ENCODE data around the gene PSEN1.
"Not testable (repeated sequence)": the region's sequence is repeated elsewhere in the genome, so short reads cannot be mapped to it uniquely, and the experiment has no call there.

The PSEN1 gene

GRCh38 chr14:73167727-73168126 lies 31.4 kb downstream of the PSEN1 start:
- DNase-seq (ENCODE audit: low read depth), result no peak

GRCh38 chr14:73168274-73168673 lies 32.0 kb downstream of the PSEN1 start:
- DNase-seq (ENCODE audit: low read depth), result no peak

GRCh38 chr14:73168691-73169090 lies 32.4 kb downstream of the PSEN1 start:
- DNase-seq (ENCODE audit: low read depth), result no peak

- not testable (repeated sequence) for DNase-seq (ENCODE audit: low read depth)
Measured at GRCh38 chr14:73169855-73170254, 33.5 kb downstream of the PSEN1 start.

- DNase-seq (ENCODE audit: low read depth), result no peak
Measured at GRCh38 chr14:73170686-73171085, 34.4 kb downstream of the PSEN1 start.

GRCh38 chr14:73172500-73172899 lies 36.2 kb downstream of the PSEN1 start:
- no peak for DNase-seq (ENCODE audit: low read depth)

- DNase-seq (ENCODE audit: low read depth), result no peak
Measured at GRCh38 chr14:73173092-73173735, 36.9 kb downstream of the PSEN1 start.

GRCh38 chr14:73176685-73177084 lies 40.4 kb downstream of the PSEN1 start:
- no peak for DNase-seq (ENCODE audit: low read depth)

- DNase-seq (ENCODE audit: low read depth), result no peak
Measured at GRCh38 chr14:73180385-73180805, 44.1 kb downstream of the PSEN1 start.

GRCh38 chr14:73180969-73181368 lies 44.7 kb downstream of the PSEN1 start:
- DNase-seq (ENCODE audit: low read depth), result not testable (repeated sequence)

GRCh38 chr14:73188501-73188911 lies 52.2 kb downstream of the PSEN1 start:
- no peak for DNase-seq (ENCODE audit: low read depth)

GRCh38 chr14:73189651-73190050 lies 53.3 kb downstream of the PSEN1 start:
- DNase-seq (ENCODE audit: low read depth), result no peak

GRCh38 chr14:73191441-73191840 lies 55.1 kb downstream of the PSEN1 start:
- no peak for DNase-seq (ENCODE audit: low read depth)

- DNase-seq (ENCODE audit: low read depth), result not testable (repeated sequence)
Measured at GRCh38 chr14:73194306-73194705, 58.0 kb downstream of the PSEN1 start.

- no peak for DNase-seq (ENCODE audit: low read depth)
Measured at GRCh38 chr14:73198253-73198652, 61.9 kb downstream of the PSEN1 start.

- no peak for DNase-seq (ENCODE audit: low read depth)
Measured at GRCh38 chr14:73203527-73203926, 67.2 kb downstream of the PSEN1 start.

- no peak for DNase-seq (ENCODE audit: low read depth)
Measured at GRCh38 chr14:73207615-73208014, 71.3 kb downstream of the PSEN1 start.

- no peak for DNase-seq (ENCODE audit: low read depth)
Measured at GRCh38 chr14:73208390-73208789, 72.1 kb downstream of the PSEN1 start.

GRCh38 chr14:73208846-73209245 lies 72.5 kb downstream of the PSEN1 start:
- DNase-seq (ENCODE audit: low read depth), result no peak

GRCh38 chr14:73209953-73210352 lies 73.6 kb downstream of the PSEN1 start:
- no peak for DNase-seq (ENCODE audit: low read depth)

- DNase-seq (ENCODE audit: low read depth), result no peak
Measured at GRCh38 chr14:73211251-73212040, 75.1 kb downstream of the PSEN1 start.

- DNase-seq (ENCODE audit: low read depth), result no peak
Measured at GRCh38 chr14:73216030-73216429, 79.7 kb downstream of the PSEN1 start.

- no peak for DNase-seq (ENCODE audit: low read depth)
Measured at GRCh38 chr14:73217411-73217810, 81.1 kb downstream of the PSEN1 start.

- no peak for DNase-seq (ENCODE audit: low read depth)
Measured at GRCh38 chr14:73220061-73220460, 83.8 kb downstream of the PSEN1 start.

All from activated T-cell treated with anti-CD3 and anti-CD28 coated beads for 1 hour (primary cell).